Psoas muscle (tissue), 8 donors: ENCODE measurements around the gene MPC1L. TPM values are rescaled to one million over a fixed set of nuclear protein-coding genes. Genes with fewer than 3 reads are reported as not detected.
"Not testable (repeated sequence)": the region's sequence is repeated elsewhere in the genome, so short reads cannot be mapped to it uniquely, and the experiment has no call there.

Experiments used
- ATAC-seq, 4 donors: fragments of 200-7000 bp; cut with Tn5 transposase; one replicate each; pipeline ENCODE4 v1.9.1; 2020; ENCODE audit warnings: moderate library complexity in 3 of 4, mild to moderate bottlenecking in 2 of 4
- DNase-seq, 2 donors: peaks; one replicate each; pipeline ENCODE4 v3.0.0-alpha.2; 2020
- H3K27ac ChIP-seq: fragments of 200-600 bp; one replicate; pipeline ENCODE4 v1.8.0; 2022
- H3K27me3 ChIP-seq, 3 donors: fragments of 200-600 bp in 1 of 3; one replicate each; pipeline versions ENCODE4 v1.6.1 to v1.8.0; 2013 to 2022; ENCODE audit warnings: low read length in 2 of 3, mild to moderate bottlenecking in 2 of 3, moderate library complexity in 1 of 3; ENCODE audit not compliant: insufficient read depth in 3 of 3
- H3K36me3 ChIP-seq, 2 donors: fragments of 200-600 bp in 1 of 2; one replicate each; pipeline versions ENCODE4 v1.6.1 to v1.8.0; 2013 to 2022; ENCODE audit warnings: low read depth in 1 of 2, mild to moderate bottlenecking in 1 of 2, moderate library complexity in 1 of 2; ENCODE audit not compliant: insufficient read depth in 1 of 2
- H3K4me1 ChIP-seq: fragments of 200-600 bp; one replicate; pipeline ENCODE4 v1.8.0; 2022
- H3K4me3 ChIP-seq: fragments of 200-600 bp; one replicate; pipeline ENCODE4 v1.8.0; 2022; ENCODE audit warnings: mild to moderate bottlenecking
- H3K9me3 ChIP-seq: fragments of 200-600 bp; one replicate; pipeline ENCODE4 v1.8.0; 2022
- CTCF ChIP-seq: fragments of 200-600 bp; IDR thresholded peaks from one replicate; pipeline ENCODE4 v1.8.0; 2022; ENCODE audit warnings: antibody characterized with exemption
- WGBS, 3 donors: extraction: QIAGEN DNeasy Blood & Tissue Kit; methylation state at CpG; one replicate each; pipeline versions ENCODE4 v1.1.6 to v1.1.7; 2013; 5-methylcytosine and 5-hydroxymethylcytosine counted together
- intact Hi-C, 2 donors: fragments of 100-400 bp; cut with DNase I; formaldehyde crosslinking; loops; one replicate each; pipeline versions ENCODE4 v1.11.0 to v1.14.2; 2022
- polyA plus RNA-seq, 3 donors: library from polyadenylated mRNA; stranded (reverse); fragments of 200-250 nt; gene quantifications; one replicate each; pipeline ENCODE4 v1.2.3, GENCODE V29; 2013
- total RNA-seq, 4 donors: library from RNA; stranded (reverse); fragmentation: NEBNext Ultra II Directional in 2 of 4; extraction: Animal tissue kit (Norgen Biotek cat#: 25700) in 2 of 4; gene quantifications; one replicate each; pipeline versions ENCODE4 v1.2.1 to v1.2.4, GENCODE V29; 2021 to 2023
- donor health status: healthy with polysubstance abuse.
- donor health status: DM: no; HTN: no; CAD: no; lungs with moderate emphysema.
- donor health status: Bipolar disorder and iron deficiency.
- donor health status: healthy.
- donor health status: DM: yes; HTN: yes; CAD: no.
- donor health status: DM: no; HTN: no; CAD: no.
- donor health status: DM: no; HTN: no; CAD: no.
- donor health status: DM: yes; HTN: yes; CAD: no.

The MPC1L gene
- total and polyA plus RNA-seq, 7 donors = not detected

- no peaks in the 10 kb centered on the region for H3K36me3 ChIP-seq
- 57 to 72% (median 60%) methylated on average over 3 of the region's 3 CpGs for WGBS, 3 donors
- no peak for TF ChIP-seq CTCF
- H3K4me1 ChIP-seq = peaks cover 11% of the 10 kb centered on the region
- no peak overlapping the region for H3K27ac ChIP-seq
- no peak overlapping the region for H3K4me3 ChIP-seq
- no peaks in the 10 kb centered on the region for H3K9me3 ChIP-seq
- ATAC-seq = no peak
- intact Hi-C loops = no loop called here
- peaks cover 0 to 44% (median 0%) of the 10 kb centered on the region in 3 donors for H3K27me3 ChIP-seq
- no peak for DNase-seq
Observed at GRCh38 chrX:40579141-40579540, 44.1 kb upstream of the MPC1L start.

- ATAC-seq = peak; percentile 53 to 75 (median 58)
- peaks cover 0 to 46% (median 0%) of the 10 kb centered on the region in 3 donors for H3K27me3 ChIP-seq
- 9 to 29% (median 13%) methylated on average over 12 of the region's 12 CpGs for WGBS, 3 donors
Observed at GRCh38 chrX:40579900-40580536, 43.2 kb upstream of the MPC1L start.

GRCh38 chrX:40580537-40581335 is 42.5 kb upstream of the MPC1L start, which contains the start of gene ATP6AP2:
Gene ATP6AP2 (plus strand): TSS chrX:40580970. CDS start chrX:40581066, 96 bp downstream.
- H3K4me1 ChIP-seq = peaks cover 13% of the 10 kb centered on the region
- H3K27ac ChIP-seq = peak within 1 kb of the TSS; percentile 97
- ATAC-seq (peak; percentile 98), DNase-seq (peak; percentile 89 to 95)
- H3K4me3 ChIP-seq = peak within 1 kb of the TSS; percentile 84
- intact Hi-C loops = no loop called here
- H3K27me3 ChIP-seq = peaks cover 0 to 50% (median 0%) of the 10 kb centered on the region in 3 donors
- TF ChIP-seq CTCF = no peak
- WGBS, 3 donors = 0 to 24% (median 1%) methylated on average over 28 to 89 of the region's 89 CpGs
- no peaks in the 10 kb centered on the region for H3K36me3 ChIP-seq
- H3K9me3 ChIP-seq = no peaks in the 10 kb centered on the region

More at GRCh38 chrX:40579900-40580536, 43.2 kb upstream of the MPC1L start:
- Histone ChIP-seq H3K9me3 (no peaks in the 10 kb centered on the region), H3K27ac (peak overlapping the region; percentile 97), H3K4me1 (peaks cover 12% of the 10 kb centered on the region), H3K4me3 (peak overlapping the region; percentile 84), H3K36me3 (no peaks in the 10 kb centered on the region)
- TF ChIP-seq CTCF = no peak
- DNase-seq = no peak
- intact Hi-C loops = no loop called here

- H3K27me3 ChIP-seq = peaks cover 0 to 56% (median 0%) of the 10 kb centered on the region in 3 donors
- WGBS, 3 donors = 1 to 26% (median 1%) methylated on average over 15 of the region's 15 CpGs
- peaks cover 13% of the 10 kb centered on the region for H3K4me1 ChIP-seq
- no peaks in the 10 kb centered on the region for H3K36me3 ChIP-seq
- ATAC-seq = no peak
- intact Hi-C loops = no loop called here
- H3K9me3 ChIP-seq = no peaks in the 10 kb centered on the region
- H3K27ac ChIP-seq = peak overlapping the region; percentile 97
- no peak for DNase-seq
- H3K4me3 ChIP-seq = peak overlapping the region; percentile 84
- TF ChIP-seq CTCF = no peak
Observed at GRCh38 chrX:40581336-40581920, 41.8 kb upstream of the MPC1L start.

GRCh38 chrX:40582178-40582577 is 41.0 kb upstream of the MPC1L start:
- H3K27ac ChIP-seq, DNase-seq, ATAC-seq, intact Hi-C loops, H3K9me3 ChIP-seq, H3K36me3 ChIP-seq: not testable (repeated sequence)
- WGBS, 3 donors = 89 to 91% (median 90%) methylated on average over 12 to 13 of the region's 13 CpGs
- Histone ChIP-seq H3K4me1 (peaks cover 13% of the 10 kb centered on the region), H3K27me3 (peaks cover 0 to 56% (median 0%) of the 10 kb centered on the region in 3 donors), H3K4me3 (peak overlapping the region; percentile 84)
